ENCODE measurements around the gene RBM17.

Gene RBM17

DNA sequence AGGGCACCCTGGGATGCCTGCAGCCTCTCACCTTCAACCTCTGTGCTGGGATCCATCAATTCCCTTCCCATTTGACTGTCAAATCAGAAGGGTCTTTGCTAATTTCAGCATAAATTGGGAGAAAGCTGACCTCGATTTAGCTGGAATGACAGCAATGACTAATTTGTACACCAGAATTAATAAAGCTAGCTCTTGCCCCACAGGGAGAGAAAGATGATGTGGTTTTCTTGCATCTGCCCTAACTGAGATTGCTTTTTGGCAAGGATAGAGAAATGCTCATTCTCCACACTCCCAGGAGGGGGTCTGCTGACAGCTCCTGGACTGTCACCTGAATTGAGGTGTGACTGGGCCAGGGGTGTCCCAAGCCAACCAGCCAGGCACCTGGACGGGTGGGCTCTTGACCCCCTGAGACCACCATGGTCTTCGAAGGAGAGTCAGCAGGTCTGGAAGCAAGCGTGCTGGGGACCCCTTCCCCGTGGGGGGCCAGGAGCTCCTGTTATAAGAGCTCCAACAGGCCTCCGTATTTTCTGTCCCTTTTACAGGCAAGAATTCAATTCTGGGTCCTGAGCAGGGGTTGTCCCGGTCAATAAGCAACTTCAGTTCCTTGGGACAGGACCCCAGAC lies 42.1 kb downstream of the RBM17 start:
- H3K9me3 ChIP-seq (ENCODE audit: control extremely low read depth in 1 of 5, control insufficient read depth in 4 of 5, insufficient read depth in 2 of 5, low read depth in 1 of 5, low read length in 4 of 5), result no peaks in the 10 kb centered on the region
- no peak for DNase-seq
- H3K27ac ChIP-seq (ENCODE audit: insufficient read depth in 1 of 2, low read depth in 1 of 2, low read length in 2 of 2, poor library complexity in 1 of 2, severe bottlenecking in 2 of 2), result no peak overlapping the region
- no peaks in the 10 kb centered on the region for H3K27me3 ChIP-seq (replicated peaks in 2 of 5; ENCODE audit: control insufficient read depth in 4 of 5, insufficient read depth in 5 of 5, low read length in 4 of 5)
- WGBS (ENCODE audit: insufficient coverage), result 96% methylated on average over 6 of the region's 7 CpGs
- ChIA-PET POLR2A (no interaction called here), CTCF (interaction anchor here (1.2 to 4.3 kb wide), 5 partner anchors 8 to 45 kb away, joined by 3 to 31 read pairs (median 6); no protein-coding TSS in a partner anchor)
- H3K36me3 ChIP-seq (ENCODE audit: control insufficient read depth in 4 of 4, insufficient read depth in 4 of 4, low read length in 3 of 4), result no peaks in the 10 kb centered on the region
- H3K4me3 ChIP-seq (ENCODE audit: control insufficient read depth in 1 of 7, extremely low read depth in 1 of 7, insufficient read depth in 4 of 7, low read depth in 2 of 7, low read length in 6 of 7), result no peak overlapping the region
- H3K4me1 ChIP-seq (ENCODE audit: control extremely low read depth in 1 of 4, control insufficient read depth in 4 of 4, insufficient read depth in 4 of 4, low read length in 3 of 4), result peaks cover 0 to 33% (median 27%) of the 10 kb centered on the region in 4 experiments

DNA sequence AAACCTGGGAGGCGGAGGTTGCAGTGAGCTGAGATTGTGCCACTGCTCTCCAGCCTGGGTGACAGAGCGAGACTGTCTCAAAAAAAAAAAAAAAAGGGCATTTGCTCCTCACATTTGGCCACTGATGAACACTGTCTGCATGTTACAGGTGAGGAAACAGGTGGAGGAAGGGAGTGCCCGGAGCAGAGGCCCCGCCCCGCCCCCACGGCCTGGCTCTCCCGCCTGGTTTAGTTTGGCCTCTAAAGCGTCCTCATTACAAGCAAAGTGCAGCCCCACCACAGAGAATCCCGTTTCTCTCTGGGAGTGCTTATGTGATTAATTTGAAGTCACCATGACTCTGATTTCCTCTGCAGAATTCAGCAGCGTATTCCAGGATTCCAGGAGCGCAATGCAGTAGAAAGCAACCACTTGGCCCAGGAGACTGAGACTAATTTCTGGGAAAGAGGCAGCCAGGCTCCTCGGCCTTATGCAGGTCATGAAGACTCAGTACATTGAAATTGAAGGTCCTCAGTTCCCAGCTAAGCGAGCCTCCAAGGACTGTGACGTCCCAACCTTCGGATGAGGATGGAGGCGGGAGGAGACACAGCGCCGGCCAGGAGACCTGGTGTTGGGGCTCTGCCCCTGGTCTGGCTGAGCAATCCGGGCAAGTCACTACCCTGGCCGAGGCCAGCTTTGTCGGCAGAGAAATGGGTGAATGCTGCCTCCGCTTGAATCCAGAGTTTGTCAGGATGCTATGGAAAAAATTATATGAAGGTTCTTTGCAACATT lies 44.7 kb downstream of the RBM17 start:
- Histone ChIP-seq H3K4me1 (ENCODE audit: control extremely low read depth in 1 of 4, control insufficient read depth in 4 of 4, insufficient read depth in 4 of 4, low read length in 3 of 4) (peaks cover 0 to 27% (median 19%) of the 10 kb centered on the region in 4 experiments), H3K4me3 (ENCODE audit: control insufficient read depth in 1 of 7, extremely low read depth in 1 of 7, insufficient read depth in 4 of 7, low read depth in 2 of 7, low read length in 6 of 7) (no peak overlapping the region), H3K27ac (ENCODE audit: insufficient read depth in 1 of 2, low read depth in 1 of 2, low read length in 2 of 2, poor library complexity in 1 of 2, severe bottlenecking in 2 of 2) (no peak overlapping the region), H3K36me3 (ENCODE audit: control insufficient read depth in 4 of 4, insufficient read depth in 4 of 4, low read length in 3 of 4) (no peaks in the 10 kb centered on the region), H3K9me3 (ENCODE audit: control extremely low read depth in 1 of 5, control insufficient read depth in 4 of 5, insufficient read depth in 2 of 5, low read depth in 1 of 5, low read length in 4 of 5) (no peaks in the 10 kb centered on the region), H3K27me3 (replicated peaks in 2 of 5; ENCODE audit: control insufficient read depth in 4 of 5, insufficient read depth in 5 of 5, low read length in 4 of 5) (no peaks in the 10 kb centered on the region)
- CTCF ChIA-PET, result interaction anchor here (0.6 to 4.9 kb wide), 4 partner anchors 11 to 69 kb away, joined by 3 to 31 read pairs (median 4); partner anchors contain the start of gene PFKFB3
- DNase-seq, result no peak
- POLR2A ChIA-PET, result interaction anchor here (1.0 kb wide), 1 partner anchor 30 kb away, joined by 3 read pairs; no protein-coding TSS in a partner anchor
- WGBS (ENCODE audit: insufficient coverage), result 95% methylated on average over 17 of the region's 22 CpGs

DNA sequence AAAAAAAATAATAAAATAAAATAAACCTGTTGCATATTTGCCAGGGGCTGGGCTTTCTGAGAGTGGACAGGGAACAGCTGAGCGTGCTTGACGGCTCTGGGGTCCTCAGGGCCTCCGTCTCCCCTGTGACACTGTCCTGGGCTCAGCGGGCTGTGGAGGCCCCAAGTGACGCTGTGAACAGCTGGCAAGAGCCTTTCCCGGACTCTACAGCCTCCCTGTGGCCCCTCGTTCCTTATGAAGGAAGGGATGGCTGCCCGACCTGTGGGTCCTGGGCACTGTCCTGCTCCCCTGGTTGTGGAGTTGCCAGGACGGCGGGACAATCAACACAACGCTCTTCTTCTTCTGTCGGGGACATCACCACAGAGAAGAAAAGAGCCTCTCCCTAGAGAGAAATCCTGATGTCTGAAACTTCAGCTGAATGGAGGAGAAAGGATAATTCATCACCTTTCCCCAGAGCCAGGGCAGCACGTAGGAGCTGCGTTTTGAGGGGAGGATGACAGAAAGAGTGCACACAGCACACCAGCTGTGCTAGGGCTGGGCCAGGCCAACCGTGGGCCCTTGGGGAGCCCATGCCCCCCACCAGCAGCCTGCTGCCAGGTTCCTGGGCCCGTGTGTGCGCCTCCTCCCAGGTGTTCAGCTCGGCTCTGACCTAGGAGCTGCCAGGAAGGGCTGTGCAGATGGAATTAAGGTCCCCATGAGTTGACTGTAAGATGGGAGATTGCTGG lies 45.4 kb downstream of the RBM17 start:
- CTCF ChIA-PET, result interaction anchor here (1.0 to 4.9 kb wide), 5 partner anchors 12 to 68 kb away, joined by 3 to 31 read pairs (median 4); partner anchors contain the start of gene PFKFB3

DNA sequence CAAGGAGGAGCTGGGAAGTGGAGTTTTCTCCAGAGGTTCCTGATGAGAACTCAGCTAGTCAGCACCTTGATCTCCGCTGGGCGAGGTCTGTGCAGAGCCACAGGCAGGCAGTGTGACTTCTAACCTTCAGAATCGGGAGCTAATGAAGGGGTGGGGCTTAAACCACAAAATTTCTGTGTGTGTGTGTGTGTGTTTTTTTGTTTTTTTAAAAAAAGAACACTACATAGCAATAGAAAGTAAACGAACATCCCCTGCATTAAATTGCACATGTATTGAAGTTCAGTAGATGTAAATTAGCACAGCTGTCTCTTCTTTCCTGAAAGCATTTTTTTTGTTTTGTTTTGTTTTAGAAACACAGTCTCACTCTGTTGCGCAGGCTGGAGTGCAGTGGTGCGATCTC lies 46.2 kb downstream of the RBM17 start:
- H3K36me3 ChIP-seq (ENCODE audit: control insufficient read depth in 4 of 4, insufficient read depth in 4 of 4, low read length in 3 of 4), result no peaks in the 10 kb centered on the region
- no peak overlapping the region for H3K4me3 ChIP-seq (ENCODE audit: control insufficient read depth in 1 of 7, extremely low read depth in 1 of 7, insufficient read depth in 4 of 7, low read depth in 2 of 7, low read length in 6 of 7)
- ChIA-PET POLR2A (interaction anchor here (0.6 to 2.3 kb wide), 3 partner anchors 9 to 28 kb away, joined by 3 to 7 read pairs (median 3); no protein-coding TSS in a partner anchor), CTCF (interaction anchor here (0.6 to 4.9 kb wide), 6 partner anchors 12 to 67 kb away, joined by 3 to 31 read pairs (median 4); partner anchors contain the start of gene PFKFB3)
- 83% methylated on average over 1 of the region's 6 CpGs for WGBS (ENCODE audit: insufficient coverage)
- peak in 1 of 3 donors; percentile 47 for DNase-seq
- no peaks in the 10 kb centered on the region for H3K9me3 ChIP-seq (ENCODE audit: control extremely low read depth in 1 of 5, control insufficient read depth in 4 of 5, insufficient read depth in 2 of 5, low read depth in 1 of 5, low read length in 4 of 5)
- H3K27me3 ChIP-seq (replicated peaks in 2 of 5; ENCODE audit: control insufficient read depth in 4 of 5, insufficient read depth in 5 of 5, low read length in 4 of 5), result no peaks in the 10 kb centered on the region
- peaks cover 0 to 18% (median 13%) of the 10 kb centered on the region in 4 experiments for H3K4me1 ChIP-seq (ENCODE audit: control extremely low read depth in 1 of 4, control insufficient read depth in 4 of 4, insufficient read depth in 4 of 4, low read length in 3 of 4)
- H3K27ac ChIP-seq (ENCODE audit: insufficient read depth in 1 of 2, low read depth in 1 of 2, low read length in 2 of 2, poor library complexity in 1 of 2, severe bottlenecking in 2 of 2), result no peak overlapping the region

More for the DNA sequence above, 45.4 kb downstream of the RBM17 start:
- Histone ChIP-seq H3K27me3 (replicated peaks in 2 of 5; ENCODE audit: control insufficient read depth in 4 of 5, insufficient read depth in 5 of 5, low read length in 4 of 5) (no peaks in the 10 kb centered on the region), H3K9me3 (ENCODE audit: control extremely low read depth in 1 of 5, control insufficient read depth in 4 of 5, insufficient read depth in 2 of 5, low read depth in 1 of 5, low read length in 4 of 5) (no peaks in the 10 kb centered on the region), H3K27ac (ENCODE audit: insufficient read depth in 1 of 2, low read depth in 1 of 2, low read length in 2 of 2, poor library complexity in 1 of 2, severe bottlenecking in 2 of 2) (no peak overlapping the region), H3K36me3 (ENCODE audit: control insufficient read depth in 4 of 4, insufficient read depth in 4 of 4, low read length in 3 of 4) (no peaks in the 10 kb centered on the region), H3K4me1 (ENCODE audit: control extremely low read depth in 1 of 4, control insufficient read depth in 4 of 4, insufficient read depth in 4 of 4, low read length in 3 of 4) (peaks cover 0 to 20% (median 13%) of the 10 kb centered on the region in 4 experiments), H3K4me3 (ENCODE audit: control insufficient read depth in 1 of 7, extremely low read depth in 1 of 7, insufficient read depth in 4 of 7, low read depth in 2 of 7, low read length in 6 of 7) (no peak overlapping the region)
- 97% methylated on average over 10 of the region's 18 CpGs for WGBS (ENCODE audit: insufficient coverage)
- no peak for DNase-seq
- POLR2A ChIA-PET, result interaction anchor here (0.7 to 2.3 kb wide), 3 partner anchors 10 to 29 kb away, joined by 3 to 7 read pairs (median 3); no protein-coding TSS in a partner anchor

DNA sequence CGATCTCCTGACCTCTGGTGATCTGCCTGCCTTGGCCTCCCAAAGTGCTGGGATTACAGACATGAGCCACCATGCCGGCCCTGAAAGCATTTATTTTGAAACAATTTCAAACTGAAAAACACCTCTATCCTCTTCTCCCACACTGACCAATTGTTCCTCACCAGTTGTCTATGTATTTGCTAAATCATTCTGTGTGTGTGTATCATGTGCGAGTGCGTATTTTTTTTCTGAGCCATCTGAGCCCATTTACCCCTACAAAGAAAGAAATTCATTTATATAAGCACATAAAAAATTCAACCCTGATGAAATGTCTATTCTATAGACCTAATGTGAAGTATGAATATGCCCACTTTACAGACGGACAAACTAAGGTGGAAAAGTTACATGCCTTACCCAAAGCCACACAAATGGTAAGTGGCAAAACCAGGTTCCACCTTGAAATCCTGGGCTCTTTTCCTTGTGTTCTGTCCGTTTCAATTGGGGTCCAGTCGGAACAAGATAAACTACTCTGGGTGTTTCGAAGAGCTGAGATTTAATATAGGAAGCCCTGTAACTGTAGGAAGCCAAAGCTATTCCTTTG lies 46.8 kb downstream of the RBM17 start:
- WGBS (ENCODE audit: insufficient coverage), result 100% methylated on average over 4 of the region's 8 CpGs
- Histone ChIP-seq H3K36me3 (ENCODE audit: control insufficient read depth in 4 of 4, insufficient read depth in 4 of 4, low read length in 3 of 4) (no peaks in the 10 kb centered on the region), H3K9me3 (ENCODE audit: control extremely low read depth in 1 of 5, control insufficient read depth in 4 of 5, insufficient read depth in 2 of 5, low read depth in 1 of 5, low read length in 4 of 5) (no peaks in the 10 kb centered on the region), H3K4me1 (ENCODE audit: control extremely low read depth in 1 of 4, control insufficient read depth in 4 of 4, insufficient read depth in 4 of 4, low read length in 3 of 4) (peaks cover 0 to 21% (median 17%) of the 10 kb centered on the region in 4 experiments), H3K27ac (ENCODE audit: insufficient read depth in 1 of 2, low read depth in 1 of 2, low read length in 2 of 2, poor library complexity in 1 of 2, severe bottlenecking in 2 of 2) (no peak overlapping the region), H3K27me3 (replicated peaks in 2 of 5; ENCODE audit: control insufficient read depth in 4 of 5, insufficient read depth in 5 of 5, low read length in 4 of 5) (no peaks in the 10 kb centered on the region), H3K4me3 (ENCODE audit: control insufficient read depth in 1 of 7, extremely low read depth in 1 of 7, insufficient read depth in 4 of 7, low read depth in 2 of 7, low read length in 6 of 7) (no peak overlapping the region)
- no peak for DNase-seq
- POLR2A ChIA-PET, result interaction anchor here (0.6 to 2.3 kb wide), 2 partner anchors 9 to 29 kb away, joined by 3 to 7 read pairs; no protein-coding TSS in a partner anchor
- CTCF ChIA-PET, result interaction anchor here (0.6 to 4.9 kb wide), 9 partner anchors 13 to 266 kb away, joined by 3 to 31 read pairs (median 3); no protein-coding TSS in a partner anchor

Measured in common myeloid progenitor, CD34-positive (primary cell).